Choroid plexus epithelial cell (primary cell): ENCODE data around the gene SH3BP1.
"Not testable (repeated sequence)": the region's sequence is repeated elsewhere in the genome, so short reads cannot be mapped to it uniquely, and the experiment has no call there.

Source experiments
- DNase-seq: peaks from one replicate; pipeline ENCODE4 v3.0.0-alpha.2; 2010; ENCODE audit warnings: low read depth
- H3K4me3 ChIP-seq: 2 replicates; pipeline ENCODE4 v1.5.1; 2011; ENCODE audit warnings: low read depth, mild to moderate bottlenecking, control low read depth, low read length, moderate library complexity
- TF ChIP-seq, protein P1 (sequence below): conservative IDR thresholded peaks from 2 replicates; pipeline ENCODE4 v1.5.1; 2011; ENCODE audit warnings: low read depth, mild to moderate bottlenecking, control low read depth, inconsistent platforms, low read length, moderate library complexity

Gene SH3BP1

DNA sequence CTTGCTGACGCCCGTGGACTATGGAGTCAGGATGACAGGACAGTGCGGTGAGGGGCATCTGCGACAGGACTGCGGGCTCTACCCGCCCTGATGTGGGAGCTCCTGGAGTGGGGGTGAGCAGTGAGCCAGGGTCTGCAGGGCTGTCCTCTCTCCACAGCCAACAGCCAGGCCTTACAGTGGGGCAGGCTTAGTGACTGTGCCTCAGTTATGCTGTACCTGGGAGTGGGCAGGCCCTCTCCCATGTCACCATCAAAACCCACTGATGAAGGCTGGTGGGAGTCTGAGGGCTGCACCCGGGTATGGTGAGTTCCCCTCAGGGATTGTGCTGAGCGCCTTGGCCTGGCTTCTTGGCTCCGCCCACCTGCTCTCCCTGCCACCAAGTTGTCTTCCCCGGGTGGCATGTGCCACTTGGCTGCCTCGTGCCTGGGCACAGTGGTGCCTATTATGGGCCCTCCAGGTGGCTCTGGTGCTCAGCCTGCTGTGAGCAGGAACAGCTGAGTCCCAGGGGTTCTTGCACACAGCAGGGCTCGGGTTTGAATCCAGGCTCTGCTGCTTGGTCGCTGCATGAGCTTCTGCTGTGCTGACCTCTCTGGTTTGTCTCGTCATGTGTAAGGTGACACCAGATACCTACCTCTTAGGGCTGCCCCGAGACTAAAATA is 53.3 kb downstream of the SH3BP1 start:
- H3K4me3 ChIP-seq = no peak overlapping the region
- DNase-seq = no peak
- TF ChIP-seq, protein P1, sequence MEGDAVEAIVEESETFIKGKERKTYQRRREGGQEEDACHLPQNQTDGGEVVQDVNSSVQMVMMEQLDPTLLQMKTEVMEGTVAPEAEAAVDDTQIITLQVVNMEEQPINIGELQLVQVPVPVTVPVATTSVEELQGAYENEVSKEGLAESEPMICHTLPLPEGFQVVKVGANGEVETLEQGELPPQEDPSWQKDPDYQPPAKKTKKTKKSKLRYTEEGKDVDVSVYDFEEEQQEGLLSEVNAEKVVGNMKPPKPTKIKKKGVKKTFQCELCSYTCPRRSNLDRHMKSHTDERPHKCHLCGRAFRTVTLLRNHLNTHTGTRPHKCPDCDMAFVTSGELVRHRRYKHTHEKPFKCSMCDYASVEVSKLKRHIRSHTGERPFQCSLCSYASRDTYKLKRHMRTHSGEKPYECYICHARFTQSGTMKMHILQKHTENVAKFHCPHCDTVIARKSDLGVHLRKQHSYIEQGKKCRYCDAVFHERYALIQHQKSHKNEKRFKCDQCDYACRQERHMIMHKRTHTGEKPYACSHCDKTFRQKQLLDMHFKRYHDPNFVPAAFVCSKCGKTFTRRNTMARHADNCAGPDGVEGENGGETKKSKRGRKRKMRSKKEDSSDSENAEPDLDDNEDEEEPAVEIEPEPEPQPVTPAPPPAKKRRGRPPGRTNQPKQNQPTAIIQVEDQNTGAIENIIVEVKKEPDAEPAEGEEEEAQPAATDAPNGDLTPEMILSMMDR = no peak

DNA sequence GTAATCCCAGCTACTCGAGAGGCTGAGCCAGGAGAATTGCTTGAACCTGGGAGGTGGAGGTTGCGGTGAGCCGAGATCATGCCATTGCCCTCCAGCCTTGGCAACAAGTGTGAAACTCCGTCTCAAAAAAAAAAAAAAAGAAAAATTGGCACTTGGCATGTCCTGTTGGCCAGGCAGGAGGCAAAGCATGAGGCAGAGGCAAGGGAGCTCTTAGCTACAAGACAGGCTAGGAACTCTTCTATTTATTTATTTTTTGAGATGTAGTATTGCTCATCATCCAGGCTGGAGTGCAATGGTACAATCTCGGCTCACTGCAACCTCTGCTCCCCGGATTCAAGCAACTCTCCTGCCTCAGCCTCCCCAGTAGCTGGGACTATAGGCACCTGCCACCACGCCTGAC is 54.7 kb downstream of the SH3BP1 start:
- H3K4me3 ChIP-seq, DNase-seq: not testable (repeated sequence)

DNA sequence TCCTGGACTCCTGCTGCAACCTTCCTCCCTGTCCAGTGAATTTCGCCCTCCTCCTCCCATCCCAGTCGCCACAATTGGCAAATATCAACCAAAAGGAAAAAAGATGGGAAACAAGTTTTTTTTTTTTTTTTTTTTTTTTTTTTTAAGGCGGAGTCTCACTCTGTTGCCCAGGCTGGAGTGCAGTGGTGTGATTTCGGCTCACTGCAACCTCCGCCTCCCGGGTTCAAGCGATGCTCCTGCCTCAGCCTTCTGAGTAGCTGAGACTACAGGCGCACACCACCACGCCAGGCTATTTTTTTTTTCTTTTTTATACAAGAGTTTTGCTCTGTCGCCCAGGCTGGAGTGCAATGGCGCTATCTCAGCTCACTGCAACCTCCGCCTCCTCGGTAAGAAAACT is 56.8 kb downstream of the SH3BP1 start:
- not testable (repeated sequence) for DNase-seq
- peak overlapping the region; percentile 52 for H3K4me3 ChIP-seq

DNA sequence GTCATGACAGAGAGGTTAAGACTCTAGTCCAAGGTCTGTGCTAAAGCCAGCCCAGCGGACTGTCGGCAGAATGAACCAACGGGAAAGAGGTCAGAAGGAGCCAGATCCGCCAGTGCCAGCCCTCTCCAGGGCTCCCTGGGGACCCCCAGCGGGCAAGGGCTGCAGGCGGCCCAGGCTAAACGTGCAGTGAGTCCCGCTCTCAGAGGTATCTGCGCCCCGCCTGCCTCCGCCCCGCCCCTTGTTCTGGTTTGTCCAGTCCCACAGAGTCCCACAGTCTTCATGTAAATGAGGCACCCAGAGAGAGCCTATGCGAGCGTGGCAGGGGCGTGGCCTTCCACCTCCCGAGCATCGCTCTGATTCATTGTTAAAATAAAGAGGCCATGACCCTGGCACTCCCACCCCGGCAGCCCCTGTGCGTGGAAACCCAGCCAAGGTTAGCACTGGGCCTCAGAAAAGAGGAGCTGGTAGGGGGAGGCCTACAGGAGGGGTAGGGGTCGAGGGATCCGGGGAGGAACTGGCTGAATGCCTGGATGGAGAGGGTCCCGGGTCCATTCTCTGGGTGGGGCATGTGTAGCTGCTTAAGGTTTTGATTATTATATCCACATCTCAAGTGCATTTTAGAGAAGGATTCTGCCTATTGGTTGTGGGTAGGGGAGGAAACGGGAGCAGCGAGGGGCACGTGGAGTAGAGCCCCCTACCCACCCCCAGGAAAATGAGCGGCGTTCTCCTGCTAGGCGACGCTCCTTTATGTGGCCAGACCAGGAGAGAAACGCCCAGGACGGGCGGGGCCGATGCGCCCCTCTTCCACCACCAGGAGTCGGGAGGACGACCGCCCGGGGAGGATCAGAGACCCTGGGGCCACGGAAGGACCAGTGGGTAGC is 57.4 kb downstream of the SH3BP1 start, which contains the start of gene TRIOBP:
Gene TRIOBP (plus strand): TSS at position 392 of the 881 bp plus-strand sequence. CDS start 4,318 bp downstream, outside the sequence.
- peak; percentile 94 for DNase-seq
- H3K4me3 ChIP-seq = peak within 1 kb of the TSS; percentile 52
- TF ChIP-seq, protein P1 = peak; percentile 56

DNA sequence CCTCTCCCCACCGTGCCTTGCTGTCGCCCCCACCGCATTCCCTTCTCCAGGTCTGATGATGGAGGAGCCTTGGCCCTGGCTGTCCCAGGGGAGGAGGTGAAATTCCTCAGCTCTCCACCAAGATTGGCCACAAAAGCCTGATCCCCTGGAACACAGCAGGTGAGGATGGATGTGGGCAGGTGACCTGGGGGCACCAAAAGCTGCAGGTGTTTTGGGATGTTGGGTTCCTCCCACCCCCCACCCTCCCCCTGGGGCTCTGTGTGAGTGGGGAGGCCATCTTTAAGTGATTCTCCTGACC is 58.0 kb downstream of the SH3BP1 start:
- H3K4me3 ChIP-seq = no peak overlapping the region
- TF ChIP-seq, protein P1 = no peak
- no peak for DNase-seq

DNA sequence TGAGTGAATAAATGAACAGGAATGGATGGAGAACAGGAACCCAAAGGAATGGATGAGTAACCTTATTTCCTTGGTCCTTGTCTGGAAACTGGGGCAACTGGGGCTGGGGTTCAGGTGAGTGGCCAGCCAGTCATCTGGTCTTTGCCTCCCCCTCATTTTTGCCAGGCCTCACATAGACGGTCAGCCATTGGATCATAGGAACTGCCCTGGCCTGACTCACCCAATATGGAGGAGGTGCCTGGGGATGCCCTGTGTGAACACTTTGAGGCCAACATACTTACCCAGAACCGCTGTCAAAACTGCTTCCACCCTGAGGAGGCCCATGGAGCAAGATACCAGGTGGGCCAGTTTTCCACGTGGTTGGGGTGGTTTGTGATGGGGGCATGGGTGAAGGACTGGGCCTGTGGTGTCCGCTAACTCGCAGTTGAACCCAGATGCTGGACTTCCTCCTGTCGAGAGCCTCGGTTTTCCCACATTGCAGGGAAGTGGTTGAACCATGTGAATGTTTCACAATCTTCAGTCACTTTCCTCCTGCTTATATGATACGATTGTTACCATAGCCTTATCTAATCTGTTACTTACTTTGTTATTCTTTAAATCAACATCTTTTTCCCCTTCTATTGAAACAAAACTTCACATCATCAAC is 61.8 kb downstream of the SH3BP1 start:
- TF ChIP-seq, protein P1 = no peak
- H3K4me3 ChIP-seq = no peak overlapping the region
- DNase-seq = no peak

DNA sequence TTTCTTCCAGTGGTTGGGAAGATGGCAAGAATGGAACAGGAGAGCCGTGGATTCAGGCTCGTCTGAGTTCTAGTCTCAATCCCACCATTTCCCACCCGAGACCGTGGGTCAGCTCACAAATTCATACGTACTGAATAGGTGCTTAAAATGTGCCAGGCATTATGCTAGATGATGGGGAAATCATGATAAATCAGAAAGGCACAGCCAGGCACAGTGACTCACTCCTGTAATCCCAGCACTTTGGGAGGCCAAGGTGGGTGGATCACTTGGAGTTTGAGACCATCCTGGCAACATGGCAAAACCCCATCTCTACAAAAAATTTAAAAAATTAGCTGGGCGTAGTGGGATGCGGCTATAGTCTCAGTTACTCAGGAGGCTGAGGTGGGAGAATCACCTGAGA is 64.4 kb downstream of the SH3BP1 start:
- TF ChIP-seq, protein P1 = no peak
- no peak for DNase-seq

More for the DNA sequence above, 64.4 kb downstream of the SH3BP1 start:
- no peak overlapping the region for H3K4me3 ChIP-seq
